Activated naive CD8-positive, alpha-beta T cell (primary cell): ENCODE results near the gene KIAA0319L.

Experiments
- H3K27ac Mint-ChIP-seq: one replicate; pipeline ENCODE4 v1.8.0; 2021; ENCODE audit warnings: mixed read lengths
- H3K27me3 Mint-ChIP-seq: one replicate; pipeline ENCODE4 v1.8.0; 2021; ENCODE audit warnings: mixed read lengths
- H3K36me3 Mint-ChIP-seq: one replicate; pipeline ENCODE4 v1.8.0; 2021; ENCODE audit warnings: mixed read lengths
- H3K4me1 Mint-ChIP-seq: one replicate; pipeline ENCODE4 v1.8.0; 2021; ENCODE audit warnings: low read depth, mixed read lengths
- H3K4me3 Mint-ChIP-seq: one replicate; pipeline ENCODE4 v1.8.0; 2021; ENCODE audit warnings: mild to moderate bottlenecking, mixed read lengths
- H3K9me3 Mint-ChIP-seq: one replicate; pipeline ENCODE4 v1.8.0; 2021; ENCODE audit warnings: low read depth, mixed read lengths

The KIAA0319L gene

GRCh38 chr1:35407743-35408142 lies 149.5 kb downstream of the KIAA0319L start:
- Mint-ChIP-seq H3K9me3 (no peaks in the 10 kb centered on the region), H3K27me3 (no peaks in the 10 kb centered on the region), H3K36me3 (peaks cover 26% of the 10 kb centered on the region), H3K4me3 (no peak overlapping the region), H3K27ac (no peak overlapping the region), H3K4me1 (no peaks in the 10 kb centered on the region)

GRCh38 chr1:35406103-35406502 lies 151.1 kb downstream of the KIAA0319L start:
- Mint-ChIP-seq H3K4me3 (no peak overlapping the region), H3K36me3 (peaks cover 27% of the 10 kb centered on the region), H3K4me1 (no peaks in the 10 kb centered on the region), H3K27me3 (no peaks in the 10 kb centered on the region), H3K9me3 (no peaks in the 10 kb centered on the region), H3K27ac (no peak overlapping the region)

- Mint-ChIP-seq H3K27me3 (no peaks in the 10 kb centered on the region), H3K27ac (no peak overlapping the region), H3K36me3 (peaks cover 19% of the 10 kb centered on the region)
Observed at GRCh38 chr1:35401049-35401448, 156.2 kb downstream of the KIAA0319L start.

GRCh38 chr1:35398739-35399138 lies 158.5 kb downstream of the KIAA0319L start:
- peaks cover 19% of the 10 kb centered on the region for H3K36me3 Mint-ChIP-seq
- H3K9me3 Mint-ChIP-seq = no peaks in the 10 kb centered on the region
- H3K4me1 Mint-ChIP-seq = peaks cover 14% of the 10 kb centered on the region
- H3K4me3 Mint-ChIP-seq = no peak overlapping the region
- no peak overlapping the region for H3K27ac Mint-ChIP-seq
- H3K27me3 Mint-ChIP-seq = no peaks in the 10 kb centered on the region

More at GRCh38 chr1:35401049-35401448, 156.2 kb downstream of the KIAA0319L start:
- no peak overlapping the region for H3K4me3 Mint-ChIP-seq
- H3K9me3 Mint-ChIP-seq = no peaks in the 10 kb centered on the region
- H3K4me1 Mint-ChIP-seq = peaks cover 14% of the 10 kb centered on the region

GRCh38 chr1:35394386-35394785 lies 162.8 kb downstream of the KIAA0319L start:
- Mint-ChIP-seq H3K4me3 (no peak overlapping the region), H3K36me3 (peaks cover 13% of the 10 kb centered on the region), H3K27me3 (no peaks in the 10 kb centered on the region), H3K9me3 (no peaks in the 10 kb centered on the region), H3K27ac (no peak overlapping the region), H3K4me1 (peaks cover 12% of the 10 kb centered on the region)

- Mint-ChIP-seq H3K27me3 (no peaks in the 10 kb centered on the region), H3K36me3 (peaks cover 15% of the 10 kb centered on the region), H3K27ac (no peak overlapping the region), H3K9me3 (no peaks in the 10 kb centered on the region), H3K4me1 (no peaks in the 10 kb centered on the region), H3K4me3 (no peak overlapping the region)
Observed at GRCh38 chr1:35390600-35391494, 166.4 kb downstream of the KIAA0319L start.

GRCh38 chr1:35386959-35387358 lies 170.2 kb downstream of the KIAA0319L start:
- no peaks in the 10 kb centered on the region for H3K27me3 Mint-ChIP-seq
- H3K4me3 Mint-ChIP-seq = no peak overlapping the region
- H3K36me3 Mint-ChIP-seq = peaks cover 10% of the 10 kb centered on the region
- H3K27ac Mint-ChIP-seq = no peak overlapping the region
- H3K9me3 Mint-ChIP-seq = no peaks in the 10 kb centered on the region
- no peaks in the 10 kb centered on the region for H3K4me1 Mint-ChIP-seq

GRCh38 chr1:35386290-35386689 lies 170.9 kb downstream of the KIAA0319L start:
- Mint-ChIP-seq H3K36me3 (peaks cover 10% of the 10 kb centered on the region), H3K4me1 (no peaks in the 10 kb centered on the region)

More at GRCh38 chr1:35386290-35386689, 170.9 kb downstream of the KIAA0319L start:
- Mint-ChIP-seq H3K27me3 (no peaks in the 10 kb centered on the region), H3K4me3 (no peak overlapping the region), H3K27ac (no peak overlapping the region), H3K9me3 (no peaks in the 10 kb centered on the region)
